Measurements from ENCODE around the gene UPK1B. TPM values are rescaled to one million over a fixed set of nuclear protein-coding genes. Genes with fewer than 3 reads are reported as not detected.

UPK1B gene
- total and polyA plus RNA-seq, 9 of the 15 experiments (the other 6 are each of a cell fraction or from before 2014, with no cell fraction given): 0.22 to 1.2 (median 0.51) TPM

- no peaks in the 10 kb centered on the region for H3K9me1 ChIP-seq (ENCODE audit: control insufficient read depth, insufficient read depth, low read length)
- TF ChIP-seq NR0B1 (IDR thresholded peaks at IDR 0.05; ENCODE audit: partially characterized antibody) (no peak), ZNF324 (CRISPR knock-in tag; IDR thresholded peaks at IDR 0.05) (no peak)
- ChIA-PET CTCF (ENCODE audit: low intra/inter-chr PET ratio) (no interaction called here), POLR2A (no interaction called here)
- no peaks in the 10 kb centered on the region for H4K20me1 ChIP-seq (replicated peaks; ENCODE audit: control insufficient read depth, insufficient read depth, low read length)
- no peak overlapping the region for H3K4me3 ChIP-seq
- ATAC-seq: no peak
- no peaks in the 10 kb centered on the region for H3K79me2 ChIP-seq (ENCODE audit: control insufficient read depth, insufficient read depth, low read length)
- no peak overlapping the region for H3K27ac ChIP-seq (ENCODE audit: extremely low read depth, low read depth, low read length)
- H3K9me3 ChIP-seq (replicated peaks; ENCODE audit: control insufficient read depth, insufficient read depth, low read depth, low read length): no peaks in the 10 kb centered on the region
- no peaks in the 10 kb centered on the region for H3K27me3 ChIP-seq (ENCODE audit: control insufficient read depth in 2 of 2, insufficient read depth in 2 of 2, low read length in 2 of 2)
- no peak overlapping the region for H2AFZ ChIP-seq (ENCODE audit: low read depth, low read length)
- no peak overlapping the region for H3K4me2 ChIP-seq (ENCODE audit: insufficient read depth, low read length)
- BruUV-seq (replicated peaks): no TSS peak
- H3K9ac ChIP-seq (ENCODE audit: insufficient read depth in 1 of 2, low read depth in 2 of 2, low read length in 2 of 2): no peak overlapping the region
- no peaks in the 10 kb centered on the region; a peak in 1 of 5 replicates for H3K4me1 ChIP-seq (replicated peaks in 1 of 2; ENCODE audit: control insufficient read depth in 2 of 2, insufficient read depth in 2 of 2, low read length in 2 of 2)
- no peak for FAIRE-seq
- H3K36me3 ChIP-seq (ENCODE audit: control insufficient read depth, insufficient read depth, low read length): no peaks in the 10 kb centered on the region
- 18% methylated on average over 1 of the region's 1 CpG for WGBS (ENCODE audit: insufficient coverage, low coverage, missing lambda C conversion rate)
- in situ Hi-C loops (cut with MboI) (no loop called here), intact Hi-C loops (cut with micrococcal nuclease) (no loop called here)
- no peak for DNase-seq (ENCODE audit: extremely low read depth in 1 of 4, low spot score in 3 of 4)
Observed at GRCh38 chr3:119160361-119160760, 13.0 kb upstream of the UPK1B start.

- Histone ChIP-seq H2AFZ (ENCODE audit: low read depth, low read length) (no peak overlapping the region), H3K27ac (ENCODE audit: extremely low read depth, low read depth, low read length) (no peak overlapping the region), H3K9ac (ENCODE audit: insufficient read depth in 1 of 2, low read depth in 2 of 2, low read length in 2 of 2) (no peak overlapping the region), H3K36me3 (ENCODE audit: control insufficient read depth, insufficient read depth, low read length) (no peaks in the 10 kb centered on the region), H4K20me1 (replicated peaks; ENCODE audit: control insufficient read depth, insufficient read depth, low read length) (no peaks in the 10 kb centered on the region), H3K79me2 (ENCODE audit: control insufficient read depth, insufficient read depth, low read length) (no peaks in the 10 kb centered on the region), H3K4me1 (replicated peaks in 1 of 2; ENCODE audit: control insufficient read depth in 2 of 2, insufficient read depth in 2 of 2, low read length in 2 of 2) (no peaks in the 10 kb centered on the region; a peak in 1 of 5 replicates), H3K4me3 (no peak overlapping the region), H3K9me1 (ENCODE audit: control insufficient read depth, insufficient read depth, low read length) (no peaks in the 10 kb centered on the region), H3K4me2 (ENCODE audit: insufficient read depth, low read length) (no peak overlapping the region), H3K27me3 (ENCODE audit: control insufficient read depth in 2 of 2, insufficient read depth in 2 of 2, low read length in 2 of 2) (no peaks in the 10 kb centered on the region), H3K9me3 (replicated peaks; ENCODE audit: control insufficient read depth, insufficient read depth, low read depth, low read length) (no peaks in the 10 kb centered on the region)
- WGBS (ENCODE audit: insufficient coverage, low coverage, missing lambda C conversion rate): 0% methylated on average over 1 of the region's 1 CpG
- FAIRE-seq: no peak
- ATAC-seq: no peak
- in situ Hi-C loops (cut with MboI) (no loop called here), intact Hi-C loops (cut with micrococcal nuclease) (no loop called here)
- BruUV-seq (replicated peaks): no TSS peak
- CTCF ChIA-PET (ENCODE audit: low intra/inter-chr PET ratio): no interaction called here
- POLR2A ChIA-PET: no interaction called here
- no peak for DNase-seq (ENCODE audit: extremely low read depth in 1 of 4, low spot score in 3 of 4)
- no peak for TF ChIP-seq ZMIZ1 (IDR thresholded peaks at IDR 0.05; ENCODE audit: low read depth in 2 of 2, low read length in 2 of 2)
- no peak for TF ChIP-seq NFIX (CRISPR knock-in tag; IDR thresholded peaks at IDR 0.05; ENCODE audit: low read depth)
- TF ChIP-seq NEUROD1 (IDR thresholded peaks at IDR 0.05; ENCODE audit: borderline replicate concordance, low read depth, low read length, partially characterized antibody): no peak
- TF ChIP-seq SMAD3 (CRISPR knock-in tag; conservative IDR thresholded peaks at IDR 0.05): no peak
- TF ChIP-seq ARID1B (IDR thresholded peaks at IDR 0.05): no peak
- TF ChIP-seq POLR2B (IDR thresholded peaks at IDR 0.05; ENCODE audit: low read depth, partially characterized antibody): no peak
- TF ChIP-seq ID3 (CRISPR knock-in tag; IDR thresholded peaks at IDR 0.05): no peak
- TF ChIP-seq ID3 (tag; IDR thresholded peaks at IDR 0.05): no peak
Observed at GRCh38 chr3:119160815-119161214, 12.6 kb upstream of the UPK1B start.
